Spleen (tissue), 11 donors: ENCODE results near the gene EVC. TPM values are rescaled to one million over a fixed set of nuclear protein-coding genes. Genes with fewer than 3 reads are reported as not detected.
A peak's percentile ranks its signal among the peaks of the same experiment; 100 is the strongest.

Experiments
- DNase-seq: peaks from one replicate; pipeline ENCODE4 v3.0.0-alpha.2; 2020
- H3K27ac ChIP-seq, 8 donors: fragments of 200-600 bp; sonication (generic) in 7 of 8; 1 replicate in 4 of 8; 2 replicates in 4 of 8; pipeline versions ENCODE4 v1.5.0 to v1.8.0; 2016 to 2021; ENCODE audit warnings: inconsistent platforms in 4 of 8, mild to moderate bottlenecking in 4 of 8, moderate library complexity in 1 of 8
- H3K27me3 ChIP-seq, 7 donors: fragments of 200-600 bp; sonication (generic) in 6 of 7; replicated peaks in 1 of 7; 1 replicate in 4 of 7; 2 replicates in 3 of 7; pipeline versions ENCODE4 v1.5.0 to v1.8.0; 2016 to 2021; ENCODE audit warnings: inconsistent platforms in 3 of 7, mild to moderate bottlenecking in 1 of 7
- H3K36me3 ChIP-seq, 6 donors: fragments of 200-600 bp; sonication (generic) in 5 of 6; 1 replicate in 4 of 6; 2 replicates in 2 of 6; pipeline versions ENCODE4 v1.5.0 to v1.8.0; 2016 to 2021; ENCODE audit warnings: inconsistent platforms in 2 of 6
- H3K4me1 ChIP-seq, 6 donors: fragments of 200-600 bp; sonication (generic) in 5 of 6; 1 replicate in 3 of 6; 2 replicates in 3 of 6; pipeline versions ENCODE4 v1.5.0 to v1.8.0; 2016 to 2021; ENCODE audit warnings: inconsistent platforms in 3 of 6
- H3K4me3 ChIP-seq, 8 donors: fragments of 200-600 bp; sonication (generic) in 7 of 8; 1 replicate in 4 of 8; 2 replicates in 4 of 8; pipeline versions ENCODE4 v1.5.0 to v1.8.0; 2016 to 2021; ENCODE audit warnings: inconsistent platforms in 4 of 8, mild to moderate bottlenecking in 4 of 8, moderate library complexity in 2 of 8
- H3K9me3 ChIP-seq, 8 donors: fragments of 200-600 bp; sonication (generic) in 7 of 8; 1 replicate in 4 of 8; 2 replicates in 4 of 8; pipeline versions ENCODE4 v1.5.0 to v1.8.0; 2016 to 2021; ENCODE audit warnings: inconsistent platforms in 4 of 8
- CTCF ChIP-seq, 11 experiments: fragments of 200-600 bp in 7 of 11; fragments of 450-650 bp in 4 of 11; sonication (generic) in 4 of 11; IDR thresholded peaks in 8 of 11; conservative IDR thresholded peaks in 3 of 11; 1 replicate in 7 of 11; 2 replicates in 4 of 11; pipeline versions ENCODE4 v1.4.0 to v1.8.0; 2016 to 2021; ENCODE audit warnings: antibody characterized with exemption in 11 of 11, inconsistent platforms in 4 of 11, mild to moderate bottlenecking in 1 of 11
- POLR2A ChIP-seq, 3 donors: fragments of 450-650 bp; IDR thresholded peaks; one replicate each; pipeline ENCODE4 v1.5.1; 2017; ENCODE audit warnings: antibody characterized with exemption in 3 of 3, mild to moderate bottlenecking in 1 of 3
- POLR2AphosphoS5 ChIP-seq, 3 donors: sonication (generic); formaldehyde crosslinking; IDR thresholded peaks; one replicate each; pipeline ENCODE4 v1.5.1; 2017; ENCODE audit warnings: antibody characterized with exemption in 3 of 3
- WGBS, 5 donors: extraction: QIAGEN DNeasy Blood & Tissue Kit in 3 of 5; methylation state at CpG; one replicate each; pipeline versions ENCODE4 v1.1.5 to v1.1.7; 2013 to 2018; 5-methylcytosine and 5-hydroxymethylcytosine counted together
- intact Hi-C: fragments of 100-400 bp; cut with DNase I; formaldehyde crosslinking; loops from one replicate; pipeline ENCODE4 v1.15.0; 2023; ENCODE audit warnings: low total_unique reads
- polyA plus RNA-seq, 3 donors: library from polyadenylated mRNA; stranded (reverse); fragments of 200-250 nt; gene quantifications; one replicate each; pipeline ENCODE4 v1.2.1, GENCODE V29; 2013
- total RNA-seq, 7 donors: library from RNA; depleted of rRNA in 3 of 7; stranded (reverse); fragments of >200 nt in 3 of 7; fragmentation: NEBNext Ultra II Directional in 4 of 7; extraction: Animal tissue kit (Norgen Biotek cat#: 25700) in 4 of 7; gene quantifications; one replicate each; pipeline versions ENCODE4 v1.1.0 to v1.2.1, GENCODE V29; 2016 to 2021
- donor health status: healthy with polysubstance abuse.
- donor health status: DM: no; HTN: no; CAD: no; lungs with moderate emphysema.
- donor health status: DM: no; HTN: no; CAD: no.
- donor health status: Bipolar disorder and iron deficiency.
- donor health status: healthy.
- donor health status: DM: no; HTN: no; CAD: no.
- donor health status: DM: yes; HTN: yes; CAD: no.

EVC gene
- total and polyA plus RNA-seq, 10 donors: 0.20 to 13.3 (median 6.9) TPM

DNA sequence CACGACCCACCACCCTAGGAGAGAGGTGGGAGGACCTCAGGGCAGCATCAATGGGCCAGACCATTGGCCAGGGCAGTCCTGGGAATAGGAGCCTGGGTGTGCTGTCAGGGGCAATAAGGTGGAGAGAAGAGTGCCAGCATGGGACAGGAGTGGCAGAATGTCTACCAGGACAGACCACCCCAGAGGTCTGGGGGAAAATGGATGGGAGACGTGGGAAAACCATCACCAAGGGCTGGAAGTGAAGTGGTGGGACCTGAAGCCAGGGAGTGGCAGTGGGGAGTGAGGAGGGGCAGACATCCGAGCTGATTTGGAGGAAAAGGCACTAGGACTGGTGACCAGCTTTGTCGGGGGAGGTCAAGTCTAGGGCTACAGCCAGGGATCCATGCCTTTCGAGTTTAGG, 3.6 kb upstream of the EVC start:
- intact Hi-C loops: no loop called here
- Histone ChIP-seq H3K9me3 (peaks cover 0 to 9% (median 0%) of the 10 kb centered on the region in 8 donors), H3K27me3 (peaks cover 0 to 61% (median 47%) of the 10 kb centered on the region in 7 donors), H3K4me3 (peak overlapping the region in 3 of 8 donors; percentile 48 to 69 (median 55)), H3K27ac (no peak overlapping the region), H3K4me1 (peaks cover 0 to 29% (median 9%) of the 10 kb centered on the region in 6 donors), H3K36me3 (no peaks in the 10 kb centered on the region)
- no peak for TF ChIP-seq POLR2A (IDR thresholded peaks at IDR 0.05)
- TF ChIP-seq CTCF (IDR thresholded peaks at IDR 0.05 in 8 of 11, conservative IDR thresholded peaks at IDR 0.05 in 3 of 11): no peak
- TF ChIP-seq POLR2AphosphoS5 (IDR thresholded peaks at IDR 0.05): no peak
- DNase-seq: no peak
- 50 to 60% (median 55%) methylated on average over 5 of the region's 5 CpGs for WGBS, 5 donors

DNA sequence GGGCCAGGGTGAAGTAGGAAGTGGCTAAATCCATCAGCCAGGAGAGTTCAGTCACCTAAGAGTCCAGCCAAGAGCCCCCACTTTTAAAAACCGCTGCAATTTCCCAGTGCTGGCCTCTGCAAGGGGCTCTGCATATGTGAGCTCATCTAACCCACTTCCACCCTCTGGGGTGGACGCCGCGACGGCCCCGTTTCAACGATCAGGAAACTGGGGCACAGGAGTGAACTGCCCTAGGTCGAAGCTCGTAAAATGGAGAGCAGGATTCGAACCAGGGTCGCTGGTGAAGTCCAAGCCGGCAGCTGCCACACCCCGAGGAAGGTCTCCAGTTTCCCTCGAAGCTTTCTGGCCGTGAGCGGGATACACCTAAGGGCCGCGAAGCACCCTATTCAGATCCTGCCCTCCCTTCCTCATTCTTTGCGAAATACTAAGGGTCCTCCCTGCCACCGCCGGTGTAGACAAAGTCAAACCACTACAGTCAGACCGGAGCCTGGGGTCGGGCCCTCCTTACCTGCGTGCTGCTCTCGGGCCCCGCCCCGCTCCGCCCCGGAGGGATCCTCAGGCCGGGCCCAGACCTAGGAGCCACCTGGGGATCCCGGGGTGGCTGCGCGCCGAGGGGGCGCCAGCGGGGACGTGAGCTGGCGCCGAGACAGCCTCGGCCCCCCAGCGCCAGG, 3.1 kb upstream of the EVC start:
- TF ChIP-seq CTCF (IDR thresholded peaks at IDR 0.05 in 8 of 11, conservative IDR thresholded peaks at IDR 0.05 in 3 of 11) (no peak), POLR2AphosphoS5 (IDR thresholded peaks at IDR 0.05) (no peak), POLR2A (IDR thresholded peaks at IDR 0.05) (no peak)
- H3K27me3 ChIP-seq: peaks cover 0 to 66% (median 47%) of the 10 kb centered on the region in 7 donors
- H3K36me3 ChIP-seq: no peaks in the 10 kb centered on the region
- intact Hi-C loops: no loop called here
- H3K27ac ChIP-seq: peak overlapping the region in 6 of 8 donors; percentile 21 to 71 (median 62)
- H3K4me3 ChIP-seq: peak overlapping the region; percentile 30 to 69 (median 38)
- no peak for DNase-seq
- 3 to 9% (median 4%) methylated on average over 12 to 41 of the region's 41 CpGs for WGBS, 5 donors
- peaks cover 0 to 9% (median 0%) of the 10 kb centered on the region in 8 donors for H3K9me3 ChIP-seq
- peaks cover 0 to 29% (median 9%) of the 10 kb centered on the region in 6 donors for H3K4me1 ChIP-seq

- no peak for DNase-seq
- H3K27me3 ChIP-seq: peaks cover 0 to 71% (median 47%) of the 10 kb centered on the region in 7 donors
- intact Hi-C loops: no loop called here
- H3K4me3 ChIP-seq: peak within 1 kb of the TSS; percentile 30 to 69 (median 38)
- no peaks in the 10 kb centered on the region for H3K36me3 ChIP-seq
- WGBS, 5 donors: 16 to 41% (median 17%) methylated on average over 23 to 57 of the region's 57 CpGs
- peaks cover 0 to 29% (median 9%) of the 10 kb centered on the region in 6 donors for H3K4me1 ChIP-seq
- H3K27ac ChIP-seq: peak within 1 kb of the TSS in 7 of 8 donors; percentile 9 to 71 (median 59)
- no peak for TF ChIP-seq POLR2A (IDR thresholded peaks at IDR 0.05)
- peak; percentile 17 to 67 (median 59) for TF ChIP-seq POLR2AphosphoS5 (IDR thresholded peaks at IDR 0.05)
- TF ChIP-seq CTCF (IDR thresholded peaks at IDR 0.05 in 8 of 11, conservative IDR thresholded peaks at IDR 0.05 in 3 of 11): no peak
- H3K9me3 ChIP-seq: peaks cover 0 to 9% (median 0%) of the 10 kb centered on the region in 8 donors
These were observed 2.4 kb upstream of the EVC start, which contains the start of gene EVC2 for GRCh38 chr4:5708449-5709206. Gene EVC2, minus strand, starts transcription at chr4:5708559. Its CDS starts 46 bp downstream, at chr4:5708513.

- WGBS, 5 donors: 61 to 70% (median 66%) methylated on average over 6 to 8 of the region's 8 CpGs
- Histone ChIP-seq H3K9me3 (peaks cover 0 to 9% (median under 1%) of the 10 kb centered on the region in 8 donors), H3K4me1 (peaks cover 0 to 29% (median 9%) of the 10 kb centered on the region in 6 donors), H3K27ac (peak overlapping the region in 4 of 8 donors; percentile 54 to 71 (median 62)), H3K27me3 (peaks cover 0 to 71% (median 47%) of the 10 kb centered on the region in 7 donors), H3K36me3 (no peaks in the 10 kb centered on the region), H3K4me3 (peak overlapping the region in 1 of 8 donors; percentile 69)
- intact Hi-C loops: no loop called here
- DNase-seq: no peak
- TF ChIP-seq CTCF (IDR thresholded peaks at IDR 0.05 in 8 of 11, conservative IDR thresholded peaks at IDR 0.05 in 3 of 11) (no peak), POLR2A (IDR thresholded peaks at IDR 0.05) (no peak), POLR2AphosphoS5 (IDR thresholded peaks at IDR 0.05) (no peak)
These were observed 1.8 kb upstream of the EVC start for GRCh38 chr4:5709207-5709575.
